NCI-H82 treated with DMSO at 0.1 percent for 48 hours (cell line): Measurements from ENCODE around the gene ANKRD12.

Experiments
- DNase-seq: peaks from one replicate; lab custom pipeline; 2025; ENCODE audit not compliant: unreplicated experiment; lab: John Stamatoyannopoulos, UW

The ANKRD12 gene

GRCh38 chr18:9334973-9335696 is 198.6 kb downstream of the ANKRD12 start:
- no peak for DNase-seq
